Upper lobe of left lung (tissue), 4 donors: ENCODE measurements around the gene KCTD7.
"Not testable (repeated sequence)": the region's sequence is repeated elsewhere in the genome, so short reads cannot be mapped to it uniquely, and the experiment has no call there.

Experiments used
- CTCF ChIP-seq, 6 experiments: fragments of 450-650 bp in 4 of 6; fragments of 200-600 bp in 2 of 6; sonication (generic) in 2 of 6; IDR thresholded peaks; one replicate each; pipeline ENCODE4 v1.5.1; 2016 to 2019; ENCODE audit warnings: antibody characterized with exemption in 6 of 6
- EP300 ChIP-seq, 4 donors: sonication (generic); formaldehyde crosslinking; IDR thresholded peaks; one replicate each; pipeline ENCODE4 v1.5.1; 2017; ENCODE audit warnings: antibody characterized with exemption in 4 of 4, control low read depth in 2 of 4
- POLR2A ChIP-seq, 4 donors: fragments of 450-650 bp; IDR thresholded peaks; one replicate each; pipeline ENCODE4 v1.5.1; 2016 to 2017; ENCODE audit warnings: antibody characterized with exemption in 4 of 4, mild to moderate bottlenecking in 2 of 4
- POLR2AphosphoS5 ChIP-seq, 2 donors: sonication (generic); formaldehyde crosslinking; IDR thresholded peaks; one replicate each; pipeline ENCODE4 v1.5.1; 2017; ENCODE audit warnings: antibody characterized with exemption in 2 of 2

GRCh38 chr7:66685663-66686062, 57.0 kb downstream of the KCTD7 start:
- TF ChIP-seq CTCF, POLR2A, POLR2AphosphoS5, EP300 (IDR thresholded peaks at IDR 0.05): not testable (repeated sequence)
